Skeletal muscle satellite cell (primary cell): ENCODE results near the gene CAMTA1.

ENCODE experiments used
- H3K27me3 ChIP-seq: 2 replicates; pipeline ENCODE4 v1.7.0; 2013; ENCODE audit warnings: low read length; ENCODE audit not compliant: control insufficient read depth, insufficient read depth
- H3K36me3 ChIP-seq: 2 replicates; pipeline ENCODE4 v1.7.0; 2013; ENCODE audit warnings: mild to moderate bottlenecking, control low read depth, low read length; ENCODE audit not compliant: insufficient read depth
- H3K4me1 ChIP-seq: 2 replicates; pipeline ENCODE4 v1.7.0; 2013; ENCODE audit warnings: low read length; ENCODE audit not compliant: control insufficient read depth, insufficient read depth
- H3K4me2 ChIP-seq: 2 replicates; pipeline ENCODE4 v1.7.0; 2013; ENCODE audit warnings: mild to moderate bottlenecking, low read length
- H3K4me3 ChIP-seq: 2 replicates; pipeline ENCODE4 v1.7.0; 2013; ENCODE audit warnings: low read length
- H3K9ac ChIP-seq: 2 replicates; pipeline ENCODE4 v1.7.0; 2013; ENCODE audit warnings: mild to moderate bottlenecking, low read depth, low read length, moderate library complexity
- H3K9me3 ChIP-seq: replicated peaks from 2 replicates; pipeline ENCODE4 v1.7.0; 2013; ENCODE audit warnings: mild to moderate bottlenecking, control low read depth, low read length

Gene CAMTA1

GRCh38 chr1:7655354-7655753, 870.1 kb downstream of the CAMTA1 start:
- H3K36me3 ChIP-seq = no peaks in the 10 kb centered on the region
- no peak overlapping the region for H3K4me3 ChIP-seq
- no peaks in the 10 kb centered on the region for H3K4me1 ChIP-seq
- no peak overlapping the region for H3K9ac ChIP-seq
- no peaks in the 10 kb centered on the region for H3K9me3 ChIP-seq
- peaks cover 27% of the 10 kb centered on the region for H3K27me3 ChIP-seq
- H3K4me2 ChIP-seq = no peak overlapping the region

- no peaks in the 10 kb centered on the region for H3K9me3 ChIP-seq
- H3K4me3 ChIP-seq = no peak overlapping the region
- no peaks in the 10 kb centered on the region for H3K4me1 ChIP-seq
- no peak overlapping the region for H3K4me2 ChIP-seq
- no peak overlapping the region for H3K9ac ChIP-seq
- no peaks in the 10 kb centered on the region for H3K36me3 ChIP-seq
- peaks cover 14% of the 10 kb centered on the region for H3K27me3 ChIP-seq
These were observed 871.4 kb downstream of the CAMTA1 start for GRCh38 chr1:7656557-7657215.

GRCh38 chr1:7657287-7658016, 872.2 kb downstream of the CAMTA1 start:
- Histone ChIP-seq H3K9ac (no peak overlapping the region), H3K4me2 (no peak overlapping the region), H3K4me1 (no peaks in the 10 kb centered on the region), H3K27me3 (peaks cover 13% of the 10 kb centered on the region), H3K36me3 (no peaks in the 10 kb centered on the region), H3K9me3 (no peaks in the 10 kb centered on the region), H3K4me3 (no peak overlapping the region)

- Histone ChIP-seq H3K9me3 (no peaks in the 10 kb centered on the region), H3K27me3 (peaks cover 13% of the 10 kb centered on the region), H3K4me1 (no peaks in the 10 kb centered on the region), H3K4me3 (no peak overlapping the region), H3K36me3 (no peaks in the 10 kb centered on the region), H3K9ac (no peak overlapping the region), H3K4me2 (no peak overlapping the region)
These were observed 872.8 kb downstream of the CAMTA1 start for GRCh38 chr1:7658099-7658498.

- Histone ChIP-seq H3K27me3 (peaks cover 13% of the 10 kb centered on the region), H3K9me3 (no peaks in the 10 kb centered on the region), H3K9ac (no peak overlapping the region), H3K4me3 (no peak overlapping the region), H3K36me3 (no peaks in the 10 kb centered on the region), H3K4me2 (no peak overlapping the region), H3K4me1 (no peaks in the 10 kb centered on the region)
These were observed 874.3 kb downstream of the CAMTA1 start for GRCh38 chr1:7659514-7659913.

- Histone ChIP-seq H3K9ac (no peak overlapping the region), H3K4me1 (no peaks in the 10 kb centered on the region), H3K36me3 (no peaks in the 10 kb centered on the region)
These were observed 878.3 kb downstream of the CAMTA1 start for GRCh38 chr1:7663451-7664146.

GRCh38 chr1:7664147-7664892, 879.1 kb downstream of the CAMTA1 start:
- no peaks in the 10 kb centered on the region for H3K9me3 ChIP-seq
- H3K27me3 ChIP-seq = no peaks in the 10 kb centered on the region
- no peak overlapping the region for H3K9ac ChIP-seq
- no peaks in the 10 kb centered on the region for H3K36me3 ChIP-seq
- no peak overlapping the region for H3K4me3 ChIP-seq
- no peak overlapping the region for H3K4me2 ChIP-seq
- H3K4me1 ChIP-seq = no peaks in the 10 kb centered on the region

More at GRCh38 chr1:7663451-7664146, 878.3 kb downstream of the CAMTA1 start:
- H3K9me3 ChIP-seq = no peaks in the 10 kb centered on the region
- H3K4me2 ChIP-seq = no peak overlapping the region
- H3K4me3 ChIP-seq = no peak overlapping the region
- H3K27me3 ChIP-seq = no peaks in the 10 kb centered on the region

- no peaks in the 10 kb centered on the region for H3K4me1 ChIP-seq
These were observed 879.6 kb downstream of the CAMTA1 start for GRCh38 chr1:7664893-7665250.

GRCh38 chr1:7666249-7666648, 881.0 kb downstream of the CAMTA1 start:
- Histone ChIP-seq H3K27me3 (no peaks in the 10 kb centered on the region), H3K4me1 (no peaks in the 10 kb centered on the region), H3K4me2 (no peak overlapping the region), H3K4me3 (no peak overlapping the region), H3K36me3 (no peaks in the 10 kb centered on the region), H3K9ac (no peak overlapping the region), H3K9me3 (no peaks in the 10 kb centered on the region)

More at GRCh38 chr1:7664893-7665250, 879.6 kb downstream of the CAMTA1 start:
- Histone ChIP-seq H3K36me3 (no peaks in the 10 kb centered on the region), H3K4me2 (no peak overlapping the region), H3K9ac (no peak overlapping the region), H3K9me3 (no peaks in the 10 kb centered on the region), H3K4me3 (no peak overlapping the region), H3K27me3 (no peaks in the 10 kb centered on the region)

- H3K4me1 ChIP-seq = no peaks in the 10 kb centered on the region
- H3K4me3 ChIP-seq = no peak overlapping the region
- H3K9me3 ChIP-seq = no peaks in the 10 kb centered on the region
- H3K27me3 ChIP-seq = peaks cover 6% of the 10 kb centered on the region
- no peaks in the 10 kb centered on the region for H3K36me3 ChIP-seq
- no peak overlapping the region for H3K9ac ChIP-seq
- H3K4me2 ChIP-seq = no peak overlapping the region
These were observed 881.9 kb downstream of the CAMTA1 start for GRCh38 chr1:7667159-7667558.

GRCh38 chr1:7667625-7668218, 882.5 kb downstream of the CAMTA1 start:
- Histone ChIP-seq H3K27me3 (peaks cover 6% of the 10 kb centered on the region), H3K4me3 (no peak overlapping the region), H3K9ac (peak overlapping the region; percentile 26), H3K4me2 (no peak overlapping the region), H3K36me3 (no peaks in the 10 kb centered on the region), H3K9me3 (no peaks in the 10 kb centered on the region), H3K4me1 (no peaks in the 10 kb centered on the region)
